NB4 (cell line): ENCODE measurements around the gene WASF1.

Source experiments
- CTCF ChIP-seq: IDR thresholded peaks from one replicate; pipeline ENCODE4 v1.5.1; 2012; ENCODE audit warnings: low read depth, low read length
- MAX ChIP-seq: IDR thresholded peaks from 2 replicates; pipeline ENCODE4 v1.6.1; 2011; ENCODE audit warnings: low read depth, low read length
- MYC ChIP-seq: IDR thresholded peaks from 2 replicates; pipeline ENCODE4 v1.6.1; 2011; ENCODE audit warnings: low read depth, low read length
- POLR2A ChIP-seq: IDR thresholded peaks from 2 replicates; pipeline ENCODE4 v1.6.1; 2011; ENCODE audit warnings: mild to moderate bottlenecking; ENCODE audit not compliant: insufficient read length; ENCODE audit errors: extremely low read depth

GRCh38 chr6:110064744-110065524, 114.5 kb downstream of the WASF1 start:
- no peak for TF ChIP-seq CTCF
- no peak for TF ChIP-seq POLR2A
- TF ChIP-seq MYC: no peak
- TF ChIP-seq MAX: no peak
